ENCODE results near the gene PIK3R5. TPM values are rescaled to one million over a fixed set of nuclear protein-coding genes. Genes with fewer than 3 reads are reported as not detected.
"Not testable (repeated sequence)": the region's sequence is repeated elsewhere in the genome, so short reads cannot be mapped to it uniquely, and the experiment has no call there.

The PIK3R5 gene
- total and polyA plus RNA-seq, 12 donors, result 1.2 to 51.7 (median 17.2) TPM

GRCh38 chr17:8859804-8860430 lies 105.6 kb downstream of the PIK3R5 start:
- no peak for DNase-seq
- H3K9me3 ChIP-seq (replicated peaks in 1 of 3), result no peaks in the 10 kb centered on the region
- H3K4me3 ChIP-seq, result no peak overlapping the region
- H3K27ac ChIP-seq, result no peak overlapping the region
- 87 to 90% (median 89%) methylated on average over 4 to 14 of the region's 14 CpGs for WGBS, 4 donors
- no peaks in the 10 kb centered on the region for H3K36me3 ChIP-seq (replicated peaks in 1 of 2)
- intact Hi-C loops (cut with DNase I), result no loop called here
- no peaks in the 10 kb centered on the region for H3K27me3 ChIP-seq
- TF ChIP-seq CTCF (IDR thresholded peaks at IDR 0.05) (no peak), POLR2A (IDR thresholded peaks at IDR 0.05) (no peak)
- peaks cover 0 to 14% of the 10 kb centered on the region in 2 donors for H3K4me1 ChIP-seq (replicated peaks in 1 of 2)

GRCh38 chr17:8859027-8859803 lies 106.3 kb downstream of the PIK3R5 start:
- Histone ChIP-seq H3K27me3 (no peaks in the 10 kb centered on the region), H3K4me3 (no peak overlapping the region), H3K27ac (peak overlapping the region in 2 of 5 donors; percentile 5 to 40), H3K4me1 (replicated peaks in 1 of 2) (peaks cover 0 to 14% of the 10 kb centered on the region in 2 donors), H3K36me3 (replicated peaks in 1 of 2) (no peaks in the 10 kb centered on the region), H3K9me3 (replicated peaks in 1 of 3) (no peaks in the 10 kb centered on the region)
- DNase-seq, result peak in 1 of 7 donors; percentile 24
- 68 to 88% (median 79%) methylated on average over 6 to 11 of the region's 11 CpGs for WGBS, 4 donors
- TF ChIP-seq CTCF (IDR thresholded peaks at IDR 0.05), result no peak
- no peak for TF ChIP-seq POLR2A (IDR thresholded peaks at IDR 0.05)
- intact Hi-C loops (cut with DNase I), result no loop called here

GRCh38 chr17:8857919-8858318 lies 107.6 kb downstream of the PIK3R5 start:
- WGBS, 4 donors, result 27 to 41% (median 37%) methylated on average over 5 of the region's 5 CpGs
- H3K36me3 ChIP-seq (replicated peaks in 1 of 2), result no peaks in the 10 kb centered on the region
- no peak for TF ChIP-seq POLR2A (IDR thresholded peaks at IDR 0.05)
- no peak overlapping the region for H3K4me3 ChIP-seq
- H3K27ac ChIP-seq, result no peak overlapping the region
- intact Hi-C loops (cut with DNase I), result no loop called here
- H3K4me1 ChIP-seq (replicated peaks in 1 of 2), result peaks cover 0 to 14% of the 10 kb centered on the region in 2 donors
- DNase-seq, result no peak
- no peaks in the 10 kb centered on the region for H3K27me3 ChIP-seq
- H3K9me3 ChIP-seq (replicated peaks in 1 of 3), result no peaks in the 10 kb centered on the region

GRCh38 chr17:8856869-8857575 lies 108.5 kb downstream of the PIK3R5 start:
- H3K27ac ChIP-seq, result no peak overlapping the region
- WGBS, 4 donors, result 26 to 39% (median 34%) methylated on average over 14 of the region's 14 CpGs
- DNase-seq, result no peak
- H3K9me3 ChIP-seq (replicated peaks in 1 of 3), result no peaks in the 10 kb centered on the region
- no peak overlapping the region for H3K4me3 ChIP-seq
- intact Hi-C loops (cut with DNase I), result no loop called here
- no peaks in the 10 kb centered on the region for H3K27me3 ChIP-seq
- TF ChIP-seq POLR2A (IDR thresholded peaks at IDR 0.05), result no peak
- TF ChIP-seq CTCF (IDR thresholded peaks at IDR 0.05), result no peak
- H3K4me1 ChIP-seq (replicated peaks in 1 of 2), result peaks cover 0 to 14% of the 10 kb centered on the region in 2 donors
- H3K36me3 ChIP-seq (replicated peaks in 1 of 2), result no peaks in the 10 kb centered on the region

GRCh38 chr17:8856205-8856603 lies 109.3 kb downstream of the PIK3R5 start:
- H3K27me3 ChIP-seq; H3K27ac ChIP-seq; H3K9me3 ChIP-seq (replicated peaks in 1 of 3); H3K4me3 ChIP-seq; intact Hi-C loops (cut with DNase I); DNase-seq; H3K36me3 ChIP-seq (replicated peaks in 1 of 2): not testable (repeated sequence)
- WGBS, 4 donors, result 88 to 93% (median 91%) methylated on average over 6 of the region's 6 CpGs
- H3K4me1 ChIP-seq (replicated peaks in 1 of 2), result peaks cover 0 to 14% of the 10 kb centered on the region in 2 donors

Measured in adrenal gland (tissue), 12 donors.